ENCODE results near the gene ATF6B. TPM values are rescaled to one million over a fixed set of nuclear protein-coding genes. Genes with fewer than 3 reads are reported as not detected.

The ATF6B gene
- total RNA-seq, 1 experiment from 2014 or later = 70.2 TPM

- BruUV-seq (replicated peaks) = no TSS peak
- Histone ChIP-seq H3K27me3 (replicated peaks; ENCODE audit: insufficient read depth, low read depth, low read length, poor library complexity) (peaks cover 36% of the 10 kb centered on the region), H3K4me1 (ENCODE audit: insufficient read depth, low read length, poor library complexity, severe bottlenecking) (no peaks in the 10 kb centered on the region), H3K36me3 (ENCODE audit: insufficient read depth, low read length, poor library complexity, severe bottlenecking) (no peaks in the 10 kb centered on the region), H3K4me3 (ENCODE audit: low read depth, low read length, poor library complexity, severe bottlenecking) (peak overlapping the region; percentile 12), H3K27ac (ENCODE audit: low read depth, low read length, poor library complexity, severe bottlenecking) (no peak overlapping the region), H3K9me3 (ENCODE audit: low read depth, low read length, poor library complexity, severe bottlenecking) (no peaks in the 10 kb centered on the region)
- POLR2A ChIA-PET (ENCODE audit: low non-redundant PET) = no interaction called here
- DNase-seq (ENCODE audit: low spot score) = no peak
- CTCF ChIA-PET = no interaction called here
- no peak for TF ChIP-seq EZH2 (IDR thresholded peaks at IDR 0.05; ENCODE audit: borderline replicate concordance, low read depth, low read length, poor library complexity, severe bottlenecking)
- no peak for TF ChIP-seq CTCF (conservative IDR thresholded peaks at IDR 0.05; ENCODE audit: low read depth, low read length)
- intact Hi-C loops (cut with micrococcal nuclease; ENCODE audit: unreplicated experiment) = no loop called here
These were observed 32.5 kb downstream of the ATF6B start for GRCh38 chr6:32095338-32096086.

GRCh38 chr6:32092760-32093497 lies 35.1 kb downstream of the ATF6B start:
- peaks cover 36% of the 10 kb centered on the region for H3K27me3 ChIP-seq (replicated peaks; ENCODE audit: insufficient read depth, low read depth, low read length, poor library complexity)
- H3K36me3 ChIP-seq (ENCODE audit: insufficient read depth, low read length, poor library complexity, severe bottlenecking) = no peaks in the 10 kb centered on the region
- no peaks in the 10 kb centered on the region for H3K9me3 ChIP-seq (ENCODE audit: low read depth, low read length, poor library complexity, severe bottlenecking)
- no peak overlapping the region for H3K27ac ChIP-seq (ENCODE audit: low read depth, low read length, poor library complexity, severe bottlenecking)
- H3K4me1 ChIP-seq (ENCODE audit: insufficient read depth, low read length, poor library complexity, severe bottlenecking) = no peaks in the 10 kb centered on the region
- ChIA-PET CTCF (no interaction called here), POLR2A (ENCODE audit: low non-redundant PET) (no interaction called here)
- H3K4me3 ChIP-seq (ENCODE audit: low read depth, low read length, poor library complexity, severe bottlenecking) = no peak overlapping the region
- DNase-seq (ENCODE audit: low spot score) = no peak
- intact Hi-C loops (cut with micrococcal nuclease; ENCODE audit: unreplicated experiment) = no loop called here
- BruUV-seq (replicated peaks) = no TSS peak
- TF ChIP-seq CTCF (conservative IDR thresholded peaks at IDR 0.05; ENCODE audit: low read depth, low read length) (no peak), EZH2 (IDR thresholded peaks at IDR 0.05; ENCODE audit: borderline replicate concordance, low read depth, low read length, poor library complexity, severe bottlenecking) (no peak)

GRCh38 chr6:32089082-32089828 lies 38.8 kb downstream of the ATF6B start:
- intact Hi-C loops (cut with micrococcal nuclease; ENCODE audit: unreplicated experiment) = no loop called here
- no peak for DNase-seq (ENCODE audit: low spot score)
- H3K36me3 ChIP-seq (ENCODE audit: insufficient read depth, low read length, poor library complexity, severe bottlenecking) = no peaks in the 10 kb centered on the region
- no peak overlapping the region for H3K4me3 ChIP-seq (ENCODE audit: low read depth, low read length, poor library complexity, severe bottlenecking)
- no peak overlapping the region for H3K27ac ChIP-seq (ENCODE audit: low read depth, low read length, poor library complexity, severe bottlenecking)
- H3K9me3 ChIP-seq (ENCODE audit: low read depth, low read length, poor library complexity, severe bottlenecking) = no peaks in the 10 kb centered on the region
- POLR2A ChIA-PET (ENCODE audit: low non-redundant PET) = no interaction called here
- BruUV-seq (replicated peaks) = no TSS peak
- no peaks in the 10 kb centered on the region for H3K4me1 ChIP-seq (ENCODE audit: insufficient read depth, low read length, poor library complexity, severe bottlenecking)
- CTCF ChIA-PET = no interaction called here
- peaks cover 7% of the 10 kb centered on the region for H3K27me3 ChIP-seq (replicated peaks; ENCODE audit: insufficient read depth, low read depth, low read length, poor library complexity)
- TF ChIP-seq EZH2 (IDR thresholded peaks at IDR 0.05; ENCODE audit: borderline replicate concordance, low read depth, low read length, poor library complexity, severe bottlenecking) = no peak
- TF ChIP-seq CTCF (conservative IDR thresholded peaks at IDR 0.05; ENCODE audit: low read depth, low read length) = no peak
